ENCODE measurements around the gene IPO9. TPM values are rescaled to one million over a fixed set of nuclear protein-coding genes. Genes with fewer than 3 reads are reported as not detected.

IPO9 gene
- total RNA-seq, 1 donor from 2014 or later: 9.3 TPM

GRCh38 chr1:201903135-201903534, 74.2 kb downstream of the IPO9 start:
- peak overlapping the region; percentile 94 to 97 for H3K27ac ChIP-seq
- no peaks in the 10 kb centered on the region for H3K9me3 ChIP-seq
- peak; percentile 58 to 96 for DNase-seq (ENCODE audit: low spot score in 2 of 2)
- no peak for TF ChIP-seq CTCF (IDR thresholded peaks at IDR 0.05)
- H3K36me3 ChIP-seq: peaks cover 23 to 29% of the 10 kb centered on the region in 2 donors
- H3K4me3 ChIP-seq: no peak overlapping the region
- H3K27me3 ChIP-seq: no peaks in the 10 kb centered on the region
- H3K4me1 ChIP-seq: peaks cover 75 to 93% of the 10 kb centered on the region in 2 donors
- intact Hi-C loops (cut with DNase I): no loop called here

- no peak for TF ChIP-seq CTCF (IDR thresholded peaks at IDR 0.05)
- intact Hi-C loops (cut with DNase I): no loop called here
- H3K27ac ChIP-seq: peak overlapping the region; percentile 94 to 97
- no peaks in the 10 kb centered on the region for H3K9me3 ChIP-seq
- H3K36me3 ChIP-seq: peaks cover 19 to 27% of the 10 kb centered on the region in 2 donors
- H3K4me3 ChIP-seq: peak overlapping the region in 1 of 2 donors; percentile 28
- peaks cover 73 to 93% of the 10 kb centered on the region in 2 donors for H3K4me1 ChIP-seq
- DNase-seq (ENCODE audit: low spot score in 2 of 2): peak in 1 of 2 donors; percentile 94
- no peaks in the 10 kb centered on the region for H3K27me3 ChIP-seq
Measured at GRCh38 chr1:201904579-201904978, 75.6 kb downstream of the IPO9 start.

GRCh38 chr1:201905234-201905890, 76.4 kb downstream of the IPO9 start:
- Histone ChIP-seq H3K9me3 (no peaks in the 10 kb centered on the region), H3K4me3 (peak overlapping the region; percentile 8 to 28), H3K27ac (peak overlapping the region; percentile 94 to 97), H3K27me3 (no peaks in the 10 kb centered on the region), H3K4me1 (peaks cover 68 to 93% of the 10 kb centered on the region in 2 donors), H3K36me3 (peaks cover 16 to 20% of the 10 kb centered on the region in 2 donors)
- intact Hi-C loops (cut with DNase I): loop anchor here (1.0 kb wide), 1 partner anchor 10 kb away; no protein-coding TSS in a partner anchor
- DNase-seq (ENCODE audit: low spot score in 2 of 2): no peak
- TF ChIP-seq CTCF (IDR thresholded peaks at IDR 0.05): no peak

DNA sequence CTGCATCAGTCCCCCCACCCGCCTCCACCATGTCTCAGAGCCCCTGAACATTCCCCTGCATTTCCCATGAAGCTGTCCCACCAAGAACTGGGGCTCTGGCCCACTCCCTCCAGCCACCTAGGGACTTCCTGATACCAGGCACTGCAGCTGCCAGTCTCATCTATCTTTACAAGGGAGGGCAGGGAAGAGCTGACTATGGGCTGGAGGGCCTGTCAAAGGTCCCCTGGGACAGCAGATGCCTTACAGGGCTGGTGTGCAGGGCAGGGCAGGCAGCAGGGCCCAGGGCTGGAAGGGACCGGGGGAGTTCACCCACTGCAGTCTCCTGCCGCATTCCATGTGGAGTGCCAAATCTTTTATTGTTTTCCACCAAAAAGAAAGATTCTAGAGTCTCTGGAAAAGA, 77.4 kb downstream of the IPO9 start:
- Histone ChIP-seq H3K9me3 (no peaks in the 10 kb centered on the region), H3K4me1 (peaks cover 68 to 93% of the 10 kb centered on the region in 2 donors), H3K27ac (peak overlapping the region; percentile 94 to 97), H3K36me3 (peaks cover 21 to 25% of the 10 kb centered on the region in 2 donors), H3K27me3 (no peaks in the 10 kb centered on the region), H3K4me3 (peak overlapping the region in 1 of 2 donors; percentile 34)
- intact Hi-C loops (cut with DNase I): no loop called here
- TF ChIP-seq CTCF (IDR thresholded peaks at IDR 0.05): no peak
- no peak for DNase-seq (ENCODE audit: low spot score in 2 of 2)

GRCh38 chr1:201907621-201908020, 78.7 kb downstream of the IPO9 start:
- H3K4me3 ChIP-seq: no peak overlapping the region
- no peak for TF ChIP-seq CTCF (IDR thresholded peaks at IDR 0.05)
- H3K27ac ChIP-seq: peak overlapping the region; percentile 94 to 97
- peaks cover 33 to 37% of the 10 kb centered on the region in 2 donors for H3K36me3 ChIP-seq
- H3K9me3 ChIP-seq: no peaks in the 10 kb centered on the region
- H3K4me1 ChIP-seq: peaks cover 74 to 94% of the 10 kb centered on the region in 2 donors
- H3K27me3 ChIP-seq: no peaks in the 10 kb centered on the region
- intact Hi-C loops (cut with DNase I): no loop called here
- DNase-seq (ENCODE audit: low spot score in 2 of 2): no peak
